B cell (primary cell): ENCODE results near the gene BNIP2. TPM values are rescaled to one million over a fixed set of nuclear protein-coding genes. Genes with fewer than 3 reads are reported as not detected.
"Not testable (repeated sequence)": the region's sequence is repeated elsewhere in the genome, so short reads cannot be mapped to it uniquely, and the experiment has no call there.

Experiments used
- ATAC-seq: fragments of 200-7000 bp; cut with Tn5 transposase; one replicate; pipeline ENCODE4 v1.10.0; 2021; ENCODE audit warnings: low read depth, mild to moderate bottlenecking, moderate number of reproducible peaks, moderate library complexity
- CTCF ChIA-PET: fragments of 350-600 bp; sonication (Branson Sonifier 250); formaldehyde crosslinking; loops from one replicate; lab custom pipeline; 2021; ENCODE audit warnings: antibody characterized with exemption, inconsistent platforms; lab: Charles Lee
- POLR2A ChIA-PET: fragments of 350-600 bp; sonication (Branson Sonifier 250); formaldehyde crosslinking; loops from one replicate; lab custom pipeline; 2021; ENCODE audit warnings: antibody characterized with exemption; lab: Charles Lee
- DNase-seq: peaks from one replicate; pipeline ENCODE4 v3.0.0; 2013
- H2AFZ ChIP-seq: 2 replicates; pipeline ENCODE4 v1.6.1; 2012; ENCODE audit warnings: mild to moderate bottlenecking, low read depth, low read length; ENCODE audit not compliant: insufficient read depth, poor library complexity, severe bottlenecking
- H3K27ac ChIP-seq, 2 donors: 1 replicate in 1 of 2; 2 replicates in 1 of 2; pipeline ENCODE4 v1.5.1; 2012 to 2013; ENCODE audit warnings: low read length in 2 of 2, mild to moderate bottlenecking in 2 of 2, moderate library complexity in 1 of 2
- H3K27me3 ChIP-seq, 4 experiments: fragments of 200-600 bp in 1 of 4; sonication (generic) in 1 of 4; replicated peaks in 1 of 4; 1 replicate in 2 of 4; 2 replicates in 2 of 4; pipeline versions ENCODE4 v1.6.1 to v1.7.0; 2013 to 2016; ENCODE audit warnings: low read length in 3 of 4, mild to moderate bottlenecking in 2 of 4, mixed read lengths in 1 of 4, moderate library complexity in 1 of 4; ENCODE audit not compliant: insufficient read depth in 4 of 4, control insufficient read depth in 3 of 4; ENCODE audit errors: control extremely low read depth in 1 of 4
- H3K36me3 ChIP-seq, 2 experiments: replicated peaks in 1 of 2; 1 replicate in 1 of 2; 2 replicates in 1 of 2; pipeline versions ENCODE4 v1.6.1 to v1.7.1; 2013; ENCODE audit warnings: low read length in 1 of 2; ENCODE audit not compliant: insufficient read depth in 2 of 2, control insufficient read depth in 1 of 2; ENCODE audit errors: control extremely low read depth in 1 of 2, extremely low read depth in 1 of 2
- H3K4me1 ChIP-seq, 2 donors: fragments of 200-600 bp in 1 of 2; sonication (generic) in 1 of 2; 1 replicate in 1 of 2; 2 replicates in 1 of 2; pipeline versions ENCODE4 v1.5.1 to v1.6.1; 2013 to 2017; ENCODE audit warnings: low read length in 2 of 2; ENCODE audit not compliant: control insufficient read depth in 2 of 2, insufficient read depth in 2 of 2
- H3K4me2 ChIP-seq: replicated peaks from 2 replicates; pipeline ENCODE3; 2012; ENCODE audit warnings: mild to moderate bottlenecking, low read depth, low read length; ENCODE audit not compliant: poor library complexity, severe bottlenecking
- H3K4me3 ChIP-seq, 5 experiments: fragments of 200-600 bp in 1 of 5; sonication (generic) in 1 of 5; 1 replicate in 3 of 5; 2 replicates in 2 of 5; pipeline versions ENCODE4 v1.5.1 to v1.7.0; 2011 to 2016; ENCODE audit warnings: low read length in 4 of 5, mild to moderate bottlenecking in 4 of 5, low read depth in 2 of 5, control low read depth in 1 of 5, moderate library complexity in 1 of 5; ENCODE audit not compliant: insufficient read depth in 1 of 5; ENCODE audit errors: control extremely low read depth in 1 of 5, extremely low read depth in 1 of 5
- H3K79me2 ChIP-seq: fragments of 200-600 bp; sonication (generic); one replicate; pipeline ENCODE4 v1.6.0; 2016; ENCODE audit warnings: low read length; ENCODE audit not compliant: control insufficient read depth, insufficient read depth
- H3K9ac ChIP-seq: fragments of 200-600 bp; sonication (generic); 2 replicates; pipeline ENCODE4 v1.6.1; 2017; ENCODE audit warnings: mild to moderate bottlenecking, low read length, moderate library complexity
- H3K9me3 ChIP-seq, 3 donors: one replicate each; pipeline versions ENCODE4 v1.6.1 to v1.7.1; 2013; ENCODE audit warnings: low read length in 2 of 3; ENCODE audit not compliant: control insufficient read depth in 2 of 3, insufficient read depth in 1 of 3; ENCODE audit errors: control extremely low read depth in 1 of 3
- H4K20me1 ChIP-seq: 2 replicates; pipeline ENCODE4 v1.6.0; 2012; ENCODE audit warnings: mild to moderate bottlenecking, low read length; ENCODE audit not compliant: insufficient read depth, control insufficient read depth, poor library complexity, severe bottlenecking
- H3K27ac Mint-ChIP-seq: one replicate; pipeline ENCODE4 v1.8.0; 2021; ENCODE audit warnings: mixed read lengths
- H3K27me3 Mint-ChIP-seq: one replicate; pipeline ENCODE4 v1.8.0; 2021; ENCODE audit warnings: mixed read lengths
- H3K4me1 Mint-ChIP-seq: one replicate; pipeline ENCODE4 v1.8.0; 2021; ENCODE audit warnings: mixed read lengths
- H3K4me3 Mint-ChIP-seq: one replicate; pipeline ENCODE4 v1.8.0; 2021; ENCODE audit warnings: mixed read lengths
- H3K9me3 Mint-ChIP-seq: one replicate; pipeline ENCODE4 v1.8.0; 2022; ENCODE audit warnings: mixed read lengths; ENCODE audit not compliant: insufficient read depth
- EZH2 ChIP-seq: IDR thresholded peaks from 2 replicates; pipeline ENCODE4 v1.6.1; 2012; ENCODE audit warnings: borderline replicate concordance, low read depth, mild to moderate bottlenecking, moderate library complexity, low read length; ENCODE audit not compliant: insufficient read depth, poor library complexity, severe bottlenecking
- WGBS: methylation state at CpG from one replicate; pipeline ENCODE4 v1.1.5; 2013; ENCODE audit warnings: missing lambda C conversion rate; ENCODE audit not compliant: insufficient coverage; 5-methylcytosine and 5-hydroxymethylcytosine counted together
- intact Hi-C: fragments of 100-400 bp; cut with micrococcal nuclease; formaldehyde crosslinking; loops from one replicate; pipeline ENCODE4 v1.10.0; 2022
- polyA plus RNA-seq: library from polyadenylated mRNA; depleted of rRNA; stranded (reverse); fragments of >200 nt; gene quantifications from 2 replicates; pipeline ENCODE4 v1.2.3, GENCODE V29; 2012
- total RNA-seq, 2 donors: library from RNA; stranded (reverse); fragments of 120-200 nt in 1 of 2; gene quantifications; 1 replicate in 1 of 2; 2 replicates in 1 of 2; pipeline versions ENCODE4 v1.2.3 to v1.2.4, GENCODE V29; 2013 to 2022
- TF ChIP-seq, protein P1 (sequence below): fragments of 200-600 bp; IDR thresholded peaks from one replicate; pipeline ENCODE4 v1.8.0; 2022; ENCODE audit warnings: antibody characterized with exemption, mild to moderate bottlenecking

The BNIP2 gene
- total and polyA plus RNA-seq, 2 donors (not counting 1 experiment from before 2014, with no cell fraction given) = 21.3 to 91.2 TPM

DNA sequence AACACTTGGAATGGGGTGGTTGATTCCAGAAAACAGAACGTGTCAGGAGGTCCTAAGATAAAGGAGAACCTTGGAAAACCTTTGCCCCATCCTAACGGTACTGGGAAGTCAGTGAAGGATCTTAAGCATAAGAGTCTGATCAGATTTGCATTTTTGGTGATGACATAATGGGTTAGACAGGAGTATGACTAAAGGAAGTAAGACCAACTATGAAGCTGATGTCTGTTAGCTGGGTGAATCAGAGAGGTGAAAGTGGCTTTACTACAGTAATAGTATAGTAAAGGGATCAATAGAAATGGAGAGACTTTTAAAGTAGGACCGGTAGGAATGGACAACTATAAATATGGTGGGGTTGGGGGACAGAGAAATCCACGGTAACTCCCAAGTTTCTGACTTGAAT is 44.4 kb downstream of the BNIP2 start:
- Histone ChIP-seq H3K4me1 (no peaks in the 10 kb centered on the region), H3K4me3 (no peak overlapping the region), H3K79me2 (no peaks in the 10 kb centered on the region), H3K27ac (no peak overlapping the region), H3K9me3 (no peaks in the 10 kb centered on the region), H3K27me3 (no peaks in the 10 kb centered on the region), H3K4me2 (no peak overlapping the region), H4K20me1 (no peaks in the 10 kb centered on the region), H2AFZ (no peak overlapping the region), H3K9ac (no peak overlapping the region), H3K36me3 (peaks cover 16 to 55% of the 10 kb centered on the region in 2 experiments)
- 82% methylated on average over 3 of the region's 4 CpGs for WGBS
- no peak for TF ChIP-seq EZH2
- TF ChIP-seq, protein P1, sequence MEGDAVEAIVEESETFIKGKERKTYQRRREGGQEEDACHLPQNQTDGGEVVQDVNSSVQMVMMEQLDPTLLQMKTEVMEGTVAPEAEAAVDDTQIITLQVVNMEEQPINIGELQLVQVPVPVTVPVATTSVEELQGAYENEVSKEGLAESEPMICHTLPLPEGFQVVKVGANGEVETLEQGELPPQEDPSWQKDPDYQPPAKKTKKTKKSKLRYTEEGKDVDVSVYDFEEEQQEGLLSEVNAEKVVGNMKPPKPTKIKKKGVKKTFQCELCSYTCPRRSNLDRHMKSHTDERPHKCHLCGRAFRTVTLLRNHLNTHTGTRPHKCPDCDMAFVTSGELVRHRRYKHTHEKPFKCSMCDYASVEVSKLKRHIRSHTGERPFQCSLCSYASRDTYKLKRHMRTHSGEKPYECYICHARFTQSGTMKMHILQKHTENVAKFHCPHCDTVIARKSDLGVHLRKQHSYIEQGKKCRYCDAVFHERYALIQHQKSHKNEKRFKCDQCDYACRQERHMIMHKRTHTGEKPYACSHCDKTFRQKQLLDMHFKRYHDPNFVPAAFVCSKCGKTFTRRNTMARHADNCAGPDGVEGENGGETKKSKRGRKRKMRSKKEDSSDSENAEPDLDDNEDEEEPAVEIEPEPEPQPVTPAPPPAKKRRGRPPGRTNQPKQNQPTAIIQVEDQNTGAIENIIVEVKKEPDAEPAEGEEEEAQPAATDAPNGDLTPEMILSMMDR = no peak
- DNase-seq (no peak), ATAC-seq (no peak)
- CTCF ChIA-PET = interaction anchor here (2.3 kb wide), 1 partner anchor 19 kb away, joined by 5 read pairs; no protein-coding TSS in a partner anchor
- no peaks in the 10 kb centered on the region for H3K27me3 Mint-ChIP-seq
- H3K4me3 Mint-ChIP-seq = no peak overlapping the region
- no peaks in the 10 kb centered on the region for H3K9me3 Mint-ChIP-seq
- intact Hi-C loops = no loop called here
- no peak overlapping the region for H3K27ac Mint-ChIP-seq
- POLR2A ChIA-PET = no interaction called here
- no peaks in the 10 kb centered on the region for H3K4me1 Mint-ChIP-seq

DNA sequence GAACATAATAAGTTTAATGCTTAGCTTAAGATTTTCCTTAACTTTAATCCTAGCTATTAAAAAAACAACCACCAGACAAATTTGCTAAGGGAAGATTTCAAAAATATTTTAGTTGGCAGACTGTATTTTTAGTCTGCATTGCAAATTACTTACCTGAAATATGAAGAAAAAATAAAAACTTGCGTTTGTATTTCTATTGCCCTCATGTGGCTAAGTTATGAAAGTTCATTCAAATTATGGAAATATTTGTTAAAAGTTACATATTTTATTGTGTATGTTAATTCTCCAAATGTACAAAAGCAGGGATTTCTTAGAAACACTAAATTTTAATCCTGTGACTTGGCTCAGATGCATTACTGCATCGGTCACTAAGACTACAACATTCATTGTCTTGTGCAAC is 46.8 kb downstream of the BNIP2 start:
- Histone ChIP-seq H3K9ac (no peak overlapping the region), H4K20me1 (no peaks in the 10 kb centered on the region), H3K9me3 (no peaks in the 10 kb centered on the region), H3K4me1 (no peaks in the 10 kb centered on the region), H3K79me2 (no peaks in the 10 kb centered on the region), H3K27me3 (no peaks in the 10 kb centered on the region), H3K36me3 (peaks cover 23 to 52% of the 10 kb centered on the region in 2 experiments), H3K4me3 (no peak overlapping the region), H2AFZ (no peak overlapping the region), H3K4me2 (no peak overlapping the region), H3K27ac (no peak overlapping the region)
- no peaks in the 10 kb centered on the region for H3K9me3 Mint-ChIP-seq
- ATAC-seq (no peak), DNase-seq (no peak)
- TF ChIP-seq EZH2 = no peak
- TF ChIP-seq, protein P1 = no peak
- H3K4me3 Mint-ChIP-seq = no peak overlapping the region
- ChIA-PET POLR2A (no interaction called here), CTCF (interaction anchor here (0.8 to 1.3 kb wide), 3 partner anchors 106 to 114 kb away, joined by 3 read pairs; no protein-coding TSS in a partner anchor)
- H3K4me1 Mint-ChIP-seq = no peaks in the 10 kb centered on the region
- H3K27ac Mint-ChIP-seq = no peak overlapping the region
- intact Hi-C loops = no loop called here
- no CpG with 5 or more reads among the region's 2 CpGs for WGBS
- H3K27me3 Mint-ChIP-seq = no peaks in the 10 kb centered on the region

DNA sequence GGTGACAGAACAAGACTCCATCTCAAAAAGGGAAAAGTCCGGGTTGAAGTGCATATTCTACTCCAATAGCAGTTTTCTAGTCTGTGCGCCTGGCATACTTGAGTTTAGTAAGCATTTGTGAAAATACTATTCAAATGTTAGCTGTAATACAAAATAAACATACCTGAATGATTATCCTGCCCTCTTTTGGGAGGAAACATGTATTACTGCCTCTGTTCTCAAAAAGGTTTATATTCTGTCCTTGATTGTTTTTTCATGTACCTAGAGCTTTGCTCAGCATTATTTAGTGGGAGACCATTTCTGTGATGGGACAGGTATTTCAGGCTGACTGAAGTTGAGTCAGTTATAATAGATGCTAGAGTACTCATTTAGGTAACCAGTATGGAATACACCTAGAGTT is 51.6 kb downstream of the BNIP2 start:
- no CpG with 5 or more reads among the region's 2 CpGs for WGBS
- H2AFZ ChIP-seq, H3K9ac ChIP-seq, H3K4me1 ChIP-seq, H3K27me3 ChIP-seq, DNase-seq, H3K27me3 Mint-ChIP-seq, H3K4me1 Mint-ChIP-seq, H3K79me2 ChIP-seq, H3K9me3 ChIP-seq, H3K27ac ChIP-seq, H3K4me3 Mint-ChIP-seq, POLR2A ChIA-PET, CTCF ChIA-PET, ATAC-seq, H3K27ac Mint-ChIP-seq, H3K4me2 ChIP-seq, H4K20me1 ChIP-seq, intact Hi-C loops, H3K9me3 Mint-ChIP-seq, H3K4me3 ChIP-seq: not testable (repeated sequence)
- peaks cover 18 to 28% of the 10 kb centered on the region in 2 experiments for H3K36me3 ChIP-seq
